HepG2 (cell line): ENCODE results near the gene TMEM198. TPM values are rescaled to one million over a fixed set of nuclear protein-coding genes. Genes with fewer than 3 reads are reported as not detected.

ENCODE experiments used
- ETV5 ChIP-seq: IDR thresholded peaks from 2 replicates; pipeline ENCODE4 v1.6.1; 2018; ENCODE audit warnings: missing biosample characterization, missing genetic modification reagents, inconsistent platforms, borderline replicate concordance
- GMEB2 ChIP-seq: IDR thresholded peaks from 2 replicates; pipeline ENCODE4 v1.6.1; 2016; ENCODE audit warnings: missing biosample characterization, missing genetic modification reagents, low read depth
- GTF2F1 ChIP-seq: fragments of 150-350 bp; IDR thresholded peaks from 2 replicates; pipeline ENCODE4 v1.6.1; 2014; ENCODE audit warnings: low read length
- HIC2 ChIP-seq: sonication (generic); formaldehyde crosslinking; IDR thresholded peaks from 2 replicates; pipeline ENCODE4 v1.9.0; 2022; ENCODE audit warnings: low read depth, missing genetic modification reagents
- HMGXB4 ChIP-seq, 2 experiments: sonication (generic) in 1 of 2; formaldehyde crosslinking in 1 of 2; IDR thresholded peaks; 2 replicates each; pipeline versions ENCODE4 v1.4.0 to v1.6.1; 2018 to 2020; ENCODE audit warnings: missing genetic modification reagents in 2 of 2, borderline replicate concordance in 1 of 2, low read depth in 1 of 2, mild to moderate bottlenecking in 1 of 2, missing biosample characterization in 1 of 2
- MLXIP ChIP-seq: sonication (generic); formaldehyde crosslinking; IDR thresholded peaks from 2 replicates; pipeline ENCODE4 v1.9.0; 2021; ENCODE audit warnings: missing genetic modification reagents, borderline replicate concordance
- RARA ChIP-seq: IDR thresholded peaks from 2 replicates; pipeline ENCODE4 v1.6.1; 2016; ENCODE audit warnings: missing genetic modification reagents, missing compliant biosample characterization
- SAP130 ChIP-seq: IDR thresholded peaks from 2 replicates; pipeline ENCODE4 v1.6.1; 2016; ENCODE audit warnings: low read depth
- TBX2 ChIP-seq: sonication (generic); formaldehyde crosslinking; IDR thresholded peaks from 2 replicates; pipeline ENCODE4 v1.5.0; 2020; ENCODE audit warnings: missing genetic modification reagents, mild to moderate bottlenecking, borderline replicate concordance
- USF2 ChIP-seq, 2 experiments: sonication (generic) in 1 of 2; formaldehyde crosslinking in 1 of 2; IDR thresholded peaks; 2 replicates each; pipeline versions ENCODE4 v1.5.1 to v1.6.1; 2011 to 2020; ENCODE audit warnings: borderline replicate concordance in 1 of 2, low read depth in 1 of 2, low read length in 1 of 2, mild to moderate bottlenecking in 1 of 2, missing genetic modification reagents in 1 of 2, moderate library complexity in 1 of 2
- ZFY ChIP-seq: sonication (generic); formaldehyde crosslinking; IDR thresholded peaks from 2 replicates; pipeline ENCODE4 v1.4.0; 2020; ENCODE audit warnings: missing genetic modification reagents
- ZNF232 ChIP-seq: sonication (generic); formaldehyde crosslinking; IDR thresholded peaks from 2 replicates; pipeline ENCODE4 v1.4.0; 2020; ENCODE audit warnings: missing genetic modification reagents, borderline replicate concordance
- ZNF574 ChIP-seq: sonication (generic); formaldehyde crosslinking; IDR thresholded peaks from 2 replicates; pipeline ENCODE4 v1.4.0; 2020; ENCODE audit warnings: missing genetic modification reagents
- ZNF709 ChIP-seq: sonication (generic); formaldehyde crosslinking; IDR thresholded peaks from 2 replicates; pipeline ENCODE4 v1.5.0; 2020; ENCODE audit warnings: mild to moderate bottlenecking, missing genetic modification reagents
- polyA plus RNA-seq, 8 experiments: library from polyadenylated mRNA; depleted of rRNA in 3 of 8; stranded (reverse) in 7 of 8; unstranded in 1 of 8; fragments of >200 nt; fragmentation: Illumina TruSeq in 4 of 8; extraction: Trizol in 4 of 8; gene quantifications; 2 replicates each; pipeline versions ENCODE4 v1.2.1 to v1.2.3, GENCODE V29; 2011 to 2016; ENCODE audit warnings: low read depth in 4 of 8, missing spikeins in 1 of 8, mixed read lengths in 1 of 8; ENCODE audit not compliant: insufficient read depth in 1 of 8
- total RNA-seq, 5 experiments: library from RNA; depleted of rRNA; stranded (reverse); fragments of >200 nt; fragmentation: Illumina TruSeq; extraction: Trizol; gene quantifications; 2 replicates each; pipeline ENCODE4 v1.2.3, GENCODE V29; 2016; ENCODE audit warnings: low read depth in 1 of 5

TMEM198 gene
- total and polyA plus RNA-seq, 2 of the 13 experiments (the other 11 are each of a cell fraction or from before 2014, with no cell fraction given) = 17.3 to 23.5 TPM

- no peak for TF ChIP-seq HIC2
- peak; percentile 59; the same call in 1 of the 2 replicates for TF ChIP-seq ZNF709
- no peak for TF ChIP-seq GTF2F1
- no peak for TF ChIP-seq ETV5 (CRISPR knock-in tag)
- no peak; the same call in 1 of the 2 replicates for TF ChIP-seq ZNF232 (CRISPR knock-in tag)
- peak; percentile 91 for TF ChIP-seq USF2 (IDR thresholded peaks at IDR 0.05; ENCODE audit: low read depth, low read length)
- peak; percentile 92; the same call in 1 of the 2 replicates for TF ChIP-seq USF2 (CRISPR knock-in tag; IDR thresholded peaks at IDR 0.05; ENCODE audit: borderline replicate concordance)
- no peak; the same call in 1 of the 2 replicates for TF ChIP-seq ZNF574 (CRISPR knock-in tag)
- peak; percentile 82 for TF ChIP-seq SAP130 (CRISPR knock-in tag)
- TF ChIP-seq ZFY (CRISPR knock-in tag) = peak; percentile 36; the same call in 1 of the 2 replicates
- no peak for TF ChIP-seq MLXIP (CRISPR knock-in tag)
- TF ChIP-seq GMEB2 (CRISPR knock-in tag) = no peak
- peak; percentile 44 to 53; a peak in 2 of 4 replicates for TF ChIP-seq HMGXB4 (CRISPR knock-in tag; IDR thresholded peaks at IDR 0.05; ENCODE audit: borderline replicate concordance in 1 of 2, low read depth in 1 of 2)
- 0 out of 2 replicates have a peak, but pooled peaks have one; percentile 5 for TF ChIP-seq RARA (CRISPR knock-in tag)
- TF ChIP-seq TBX2 (CRISPR knock-in tag) = peak; percentile 58; the same call in 1 of the 2 replicates
Measured at GRCh38 chr2:219495531-219496122, 48.2 kb upstream of the TMEM198 start (continued).
